Measurements from ENCODE around the gene TRABD2B. TPM values are rescaled to one million over a fixed set of nuclear protein-coding genes. Genes with fewer than 3 reads are reported as not detected.

Gene TRABD2B
- total RNA-seq, 1 experiment from 2014 or later: 0.36 TPM

GRCh38 chr1:48023488-48023887, 26.3 kb upstream of the TRABD2B start:
- Histone ChIP-seq H3K9me3 (no peaks in the 10 kb centered on the region), H3K4me1 (no peaks in the 10 kb centered on the region), H3K36me3 (ENCODE audit: control insufficient read depth, insufficient read depth, low read length) (no peaks in the 10 kb centered on the region), H3K27me3 (replicated peaks; ENCODE audit: control insufficient read depth, insufficient read depth, low read length) (no peaks in the 10 kb centered on the region), H3K4me3 (ENCODE audit: low read depth, low read length) (no peak overlapping the region)
- H3K4me1 Mint-ChIP-seq (ENCODE audit: low read depth, unreplicated experiment): no peaks in the 10 kb centered on the region
- CTCF ChIA-PET: no interaction called here
- no peak overlapping the region for H3K4me3 Mint-ChIP-seq (ENCODE audit: unreplicated experiment)
- POLR2A ChIA-PET: no interaction called here
- H3K27ac Mint-ChIP-seq (ENCODE audit: unreplicated experiment): no peak overlapping the region
- no peaks in the 10 kb centered on the region for H3K9me3 Mint-ChIP-seq (ENCODE audit: unreplicated experiment)
- DNase-seq: no peak
- TF ChIP-seq, protein P1, sequence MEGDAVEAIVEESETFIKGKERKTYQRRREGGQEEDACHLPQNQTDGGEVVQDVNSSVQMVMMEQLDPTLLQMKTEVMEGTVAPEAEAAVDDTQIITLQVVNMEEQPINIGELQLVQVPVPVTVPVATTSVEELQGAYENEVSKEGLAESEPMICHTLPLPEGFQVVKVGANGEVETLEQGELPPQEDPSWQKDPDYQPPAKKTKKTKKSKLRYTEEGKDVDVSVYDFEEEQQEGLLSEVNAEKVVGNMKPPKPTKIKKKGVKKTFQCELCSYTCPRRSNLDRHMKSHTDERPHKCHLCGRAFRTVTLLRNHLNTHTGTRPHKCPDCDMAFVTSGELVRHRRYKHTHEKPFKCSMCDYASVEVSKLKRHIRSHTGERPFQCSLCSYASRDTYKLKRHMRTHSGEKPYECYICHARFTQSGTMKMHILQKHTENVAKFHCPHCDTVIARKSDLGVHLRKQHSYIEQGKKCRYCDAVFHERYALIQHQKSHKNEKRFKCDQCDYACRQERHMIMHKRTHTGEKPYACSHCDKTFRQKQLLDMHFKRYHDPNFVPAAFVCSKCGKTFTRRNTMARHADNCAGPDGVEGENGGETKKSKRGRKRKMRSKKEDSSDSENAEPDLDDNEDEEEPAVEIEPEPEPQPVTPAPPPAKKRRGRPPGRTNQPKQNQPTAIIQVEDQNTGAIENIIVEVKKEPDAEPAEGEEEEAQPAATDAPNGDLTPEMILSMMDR (IDR thresholded peaks at IDR 0.05; ENCODE audit: insufficient read depth in 1 of 2, low read depth in 1 of 2, low read length in 1 of 2, severe bottlenecking in 1 of 2, unreplicated experiment in 1 of 2): no peak
- no peaks in the 10 kb centered on the region for H3K27me3 Mint-ChIP-seq (ENCODE audit: insufficient read depth, unreplicated experiment)
- intact Hi-C loops (cut with micrococcal nuclease; ENCODE audit: unreplicated experiment): no loop called here
- H3K36me3 Mint-ChIP-seq (ENCODE audit: insufficient read depth, unreplicated experiment): no peaks in the 10 kb centered on the region
- BruUV-seq (replicated peaks): no TSS peak

DNA sequence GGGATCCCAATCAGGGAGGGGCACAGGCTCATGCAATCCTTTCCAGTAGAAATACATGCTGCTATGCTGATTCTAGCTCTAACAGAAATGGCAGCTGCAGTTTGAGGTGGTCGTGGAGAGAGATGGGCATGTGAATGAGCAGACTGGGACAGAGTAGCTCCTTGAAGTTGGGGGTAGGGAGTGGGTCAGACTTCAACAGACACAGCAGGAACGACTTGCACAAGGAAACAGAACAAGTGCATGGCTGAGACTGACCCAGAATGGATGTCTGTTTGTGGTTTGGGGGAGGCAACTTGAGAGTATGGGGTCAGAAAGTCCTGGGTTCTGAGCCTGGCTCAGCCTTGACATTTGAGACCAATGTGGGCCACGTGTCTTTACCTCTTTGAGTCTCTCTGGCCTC, 25.1 kb upstream of the TRABD2B start:
- intact Hi-C loops (cut with micrococcal nuclease; ENCODE audit: unreplicated experiment): no loop called here
- Histone ChIP-seq H3K36me3 (ENCODE audit: control insufficient read depth, insufficient read depth, low read length) (no peaks in the 10 kb centered on the region), H3K27me3 (replicated peaks; ENCODE audit: control insufficient read depth, insufficient read depth, low read length) (no peaks in the 10 kb centered on the region), H3K4me3 (ENCODE audit: low read depth, low read length) (no peak overlapping the region), H3K4me1 (no peaks in the 10 kb centered on the region; the same call in 1 of the 2 replicates), H3K9me3 (no peaks in the 10 kb centered on the region)
- TF ChIP-seq, protein P1 (IDR thresholded peaks at IDR 0.05; ENCODE audit: insufficient read depth in 1 of 2, low read depth in 1 of 2, low read length in 1 of 2, severe bottlenecking in 1 of 2, unreplicated experiment in 1 of 2): no peak
- BruUV-seq (replicated peaks): no TSS peak
- no peak for DNase-seq
- Mint-ChIP-seq H3K27me3 (ENCODE audit: insufficient read depth, unreplicated experiment) (no peaks in the 10 kb centered on the region), H3K4me3 (ENCODE audit: unreplicated experiment) (no peak overlapping the region), H3K36me3 (ENCODE audit: insufficient read depth, unreplicated experiment) (no peaks in the 10 kb centered on the region), H3K9me3 (ENCODE audit: unreplicated experiment) (no peaks in the 10 kb centered on the region), H3K27ac (ENCODE audit: unreplicated experiment) (no peak overlapping the region), H3K4me1 (ENCODE audit: low read depth, unreplicated experiment) (no peaks in the 10 kb centered on the region)
- CTCF ChIA-PET: no interaction called here
- POLR2A ChIA-PET: no interaction called here

DNA sequence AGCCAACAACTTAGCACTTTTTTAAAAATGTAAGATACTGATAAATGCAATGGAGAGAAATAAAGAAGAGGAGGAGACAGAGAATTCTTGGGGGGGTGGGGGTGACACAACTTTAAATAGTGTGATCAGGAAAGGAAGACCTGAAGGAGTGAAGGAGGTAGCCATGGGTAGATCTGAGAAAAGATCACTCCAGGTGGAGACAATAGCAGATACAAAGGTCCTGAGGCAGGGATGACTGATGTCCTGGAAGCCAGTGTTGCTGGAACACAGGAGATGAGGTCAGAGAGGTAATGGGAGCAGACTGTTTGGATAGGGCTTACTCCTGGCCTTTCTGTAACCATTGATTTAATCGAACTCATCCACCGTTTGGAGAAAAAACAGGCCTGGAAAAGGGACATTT, 24.6 kb upstream of the TRABD2B start:
- H3K9me3 ChIP-seq: no peaks in the 10 kb centered on the region
- H3K4me1 ChIP-seq: no peaks in the 10 kb centered on the region; the same call in 1 of the 2 replicates
- intact Hi-C loops (cut with micrococcal nuclease; ENCODE audit: unreplicated experiment): no loop called here
- TF ChIP-seq, protein P1 (IDR thresholded peaks at IDR 0.05; ENCODE audit: insufficient read depth in 1 of 2, low read depth in 1 of 2, low read length in 1 of 2, severe bottlenecking in 1 of 2, unreplicated experiment in 1 of 2): no peak
- Mint-ChIP-seq H3K4me1 (ENCODE audit: low read depth, unreplicated experiment) (no peaks in the 10 kb centered on the region), H3K27ac (ENCODE audit: unreplicated experiment) (no peak overlapping the region), H3K36me3 (ENCODE audit: insufficient read depth, unreplicated experiment) (no peaks in the 10 kb centered on the region), H3K9me3 (ENCODE audit: unreplicated experiment) (no peaks in the 10 kb centered on the region), H3K27me3 (ENCODE audit: insufficient read depth, unreplicated experiment) (no peaks in the 10 kb centered on the region), H3K4me3 (ENCODE audit: unreplicated experiment) (no peak overlapping the region)
- no peaks in the 10 kb centered on the region for H3K36me3 ChIP-seq (ENCODE audit: control insufficient read depth, insufficient read depth, low read length)
- no peak overlapping the region for H3K4me3 ChIP-seq (ENCODE audit: low read depth, low read length)
- DNase-seq: no peak
- ChIA-PET POLR2A (no interaction called here), CTCF (no interaction called here)
- BruUV-seq (replicated peaks): no TSS peak
- no peaks in the 10 kb centered on the region for H3K27me3 ChIP-seq (replicated peaks; ENCODE audit: control insufficient read depth, insufficient read depth, low read length)
